ENCODE results near the gene OTOG.

DNA sequence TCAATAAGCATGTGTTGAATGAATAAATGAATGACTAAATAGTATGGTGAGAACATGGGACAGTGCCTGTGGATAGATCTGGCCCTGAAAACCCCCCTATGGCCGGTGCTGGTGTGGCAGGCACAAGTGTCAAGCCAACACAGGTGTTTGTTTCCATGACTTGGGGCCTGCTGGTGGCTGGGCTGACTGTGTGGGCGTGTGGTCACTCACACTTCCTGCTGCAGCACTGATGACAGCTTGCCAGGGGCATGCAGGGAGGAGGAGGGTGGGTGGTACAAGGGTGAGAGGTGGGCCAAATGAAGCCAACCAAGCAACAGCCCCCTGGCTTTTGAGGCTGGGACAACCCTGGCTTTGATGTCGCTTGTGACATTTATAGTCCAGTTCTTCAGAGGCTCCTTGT is 40.1 kb upstream of the OTOG start:
- TF ChIP-seq, protein P1, sequence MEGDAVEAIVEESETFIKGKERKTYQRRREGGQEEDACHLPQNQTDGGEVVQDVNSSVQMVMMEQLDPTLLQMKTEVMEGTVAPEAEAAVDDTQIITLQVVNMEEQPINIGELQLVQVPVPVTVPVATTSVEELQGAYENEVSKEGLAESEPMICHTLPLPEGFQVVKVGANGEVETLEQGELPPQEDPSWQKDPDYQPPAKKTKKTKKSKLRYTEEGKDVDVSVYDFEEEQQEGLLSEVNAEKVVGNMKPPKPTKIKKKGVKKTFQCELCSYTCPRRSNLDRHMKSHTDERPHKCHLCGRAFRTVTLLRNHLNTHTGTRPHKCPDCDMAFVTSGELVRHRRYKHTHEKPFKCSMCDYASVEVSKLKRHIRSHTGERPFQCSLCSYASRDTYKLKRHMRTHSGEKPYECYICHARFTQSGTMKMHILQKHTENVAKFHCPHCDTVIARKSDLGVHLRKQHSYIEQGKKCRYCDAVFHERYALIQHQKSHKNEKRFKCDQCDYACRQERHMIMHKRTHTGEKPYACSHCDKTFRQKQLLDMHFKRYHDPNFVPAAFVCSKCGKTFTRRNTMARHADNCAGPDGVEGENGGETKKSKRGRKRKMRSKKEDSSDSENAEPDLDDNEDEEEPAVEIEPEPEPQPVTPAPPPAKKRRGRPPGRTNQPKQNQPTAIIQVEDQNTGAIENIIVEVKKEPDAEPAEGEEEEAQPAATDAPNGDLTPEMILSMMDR (conservative IDR thresholded peaks at IDR 0.05; ENCODE audit: low read depth, low read length) = no peak
- no peak for TF ChIP-seq EZH2phosphoT487 (IDR thresholded peaks at IDR 0.05; ENCODE audit: borderline replicate concordance, low read length)
- no peak for TF ChIP-seq EZH2 (IDR thresholded peaks at IDR 0.05; ENCODE audit: low read length, unreplicated experiment)
